HUES6 (cell line): ENCODE results near the gene AKR7A2.

Experiments
- H3K27ac ChIP-seq: 2 replicates; pipeline ENCODE4 v1.7.0; 2013; ENCODE audit warnings: low read depth, mild to moderate bottlenecking, low read length, inconsistent platforms
- H3K27me3 ChIP-seq: 2 replicates; pipeline ENCODE4 v1.6.1; 2013; ENCODE audit warnings: low read length; ENCODE audit not compliant: control insufficient read depth, insufficient read depth
- H3K36me3 ChIP-seq: 2 replicates; pipeline ENCODE4 v1.6.1; 2013; ENCODE audit warnings: low read length; ENCODE audit not compliant: control insufficient read depth, insufficient read depth
- H3K4me1 ChIP-seq: 2 replicates; pipeline ENCODE4 v1.6.1; 2013; ENCODE audit warnings: low read length; ENCODE audit not compliant: control insufficient read depth, insufficient read depth
- H3K4me3 ChIP-seq: 2 replicates; pipeline ENCODE4 v1.5.1; 2013; ENCODE audit warnings: low read depth, low read length
- H3K9ac ChIP-seq: one replicate; pipeline ENCODE4 v1.6.1; 2013; ENCODE audit warnings: mild to moderate bottlenecking, low read length
- H3K9me3 ChIP-seq: 2 replicates; pipeline ENCODE4 v1.6.1; 2013; ENCODE audit warnings: low read depth, low read length; ENCODE audit not compliant: control insufficient read depth, insufficient read depth

AKR7A2 gene

GRCh38 chr1:19342894-19343616 is 31.1 kb upstream of the AKR7A2 start:
- H3K4me1 ChIP-seq: peaks cover 27% of the 10 kb centered on the region
- no peak overlapping the region for H3K4me3 ChIP-seq
- peaks cover 59% of the 10 kb centered on the region for H3K36me3 ChIP-seq
- H3K9ac ChIP-seq: no peak overlapping the region
- H3K27me3 ChIP-seq: no peaks in the 10 kb centered on the region
- H3K9me3 ChIP-seq: no peaks in the 10 kb centered on the region
- H3K27ac ChIP-seq: no peak overlapping the region

GRCh38 chr1:19342062-19342750 is 30.3 kb upstream of the AKR7A2 start:
- H3K4me1 ChIP-seq: peaks cover 33% of the 10 kb centered on the region
- no peak overlapping the region for H3K9ac ChIP-seq
- H3K27me3 ChIP-seq: no peaks in the 10 kb centered on the region
- peaks cover 51% of the 10 kb centered on the region for H3K36me3 ChIP-seq
- no peaks in the 10 kb centered on the region for H3K9me3 ChIP-seq
- no peak overlapping the region for H3K4me3 ChIP-seq
- no peak overlapping the region for H3K27ac ChIP-seq

- H3K4me1 ChIP-seq: peaks cover 33% of the 10 kb centered on the region
- H3K27ac ChIP-seq: 0 out of 2 replicates have a peak overlapping the region, but pooled peaks have one; percentile 40
- no peaks in the 10 kb centered on the region for H3K9me3 ChIP-seq
- H3K4me3 ChIP-seq: no peak overlapping the region
- H3K36me3 ChIP-seq: peaks cover 49% of the 10 kb centered on the region
- H3K27me3 ChIP-seq: no peaks in the 10 kb centered on the region
- H3K9ac ChIP-seq: no peak overlapping the region
Measured at GRCh38 chr1:19341201-19342061, 29.5 kb upstream of the AKR7A2 start.

GRCh38 chr1:19340387-19340937 is 28.5 kb upstream of the AKR7A2 start:
- no peaks in the 10 kb centered on the region for H3K27me3 ChIP-seq
- H3K4me1 ChIP-seq: peaks cover 33% of the 10 kb centered on the region
- peaks cover 44% of the 10 kb centered on the region for H3K36me3 ChIP-seq
- H3K9me3 ChIP-seq: no peaks in the 10 kb centered on the region
- H3K4me3 ChIP-seq: no peak overlapping the region
- H3K9ac ChIP-seq: no peak overlapping the region
- H3K27ac ChIP-seq: no peak overlapping the region

GRCh38 chr1:19339214-19339861 is 27.4 kb upstream of the AKR7A2 start:
- Histone ChIP-seq H3K4me1 (peaks cover 33% of the 10 kb centered on the region), H3K9me3 (no peaks in the 10 kb centered on the region), H3K27ac (no peak overlapping the region), H3K27me3 (no peaks in the 10 kb centered on the region), H3K4me3 (no peak overlapping the region), H3K9ac (no peak overlapping the region), H3K36me3 (peaks cover 33% of the 10 kb centered on the region)

- peaks cover 33% of the 10 kb centered on the region for H3K4me1 ChIP-seq
- no peaks in the 10 kb centered on the region for H3K27me3 ChIP-seq
- H3K4me3 ChIP-seq: peak overlapping the region; percentile 0; the same call in 1 of the 2 replicates
- H3K9ac ChIP-seq: peak overlapping the region; percentile 34
- H3K9me3 ChIP-seq: no peaks in the 10 kb centered on the region
- H3K27ac ChIP-seq: peak overlapping the region; percentile 3
- H3K36me3 ChIP-seq: peaks cover 23% of the 10 kb centered on the region
Measured at GRCh38 chr1:19338323-19338762, 26.4 kb upstream of the AKR7A2 start.

- Histone ChIP-seq H3K27ac (no peak overlapping the region), H3K9me3 (no peaks in the 10 kb centered on the region), H3K4me3 (no peak overlapping the region), H3K36me3 (peaks cover 13% of the 10 kb centered on the region), H3K4me1 (peaks cover 33% of the 10 kb centered on the region), H3K9ac (no peak overlapping the region), H3K27me3 (no peaks in the 10 kb centered on the region)
Measured at GRCh38 chr1:19337289-19337688, 25.3 kb upstream of the AKR7A2 start.

- no peak overlapping the region for H3K4me3 ChIP-seq
- H3K9me3 ChIP-seq: no peaks in the 10 kb centered on the region
- H3K27ac ChIP-seq: no peak overlapping the region
- H3K36me3 ChIP-seq: peaks cover 6% of the 10 kb centered on the region
- H3K9ac ChIP-seq: no peak overlapping the region
- H3K4me1 ChIP-seq: peaks cover 28% of the 10 kb centered on the region
- H3K27me3 ChIP-seq: no peaks in the 10 kb centered on the region
Measured at GRCh38 chr1:19336543-19336942, 24.6 kb upstream of the AKR7A2 start.

- H3K36me3 ChIP-seq: peaks cover 4% of the 10 kb centered on the region; the same call in 1 of the 2 replicates
- peaks cover 12% of the 10 kb centered on the region for H3K4me1 ChIP-seq
- H3K9ac ChIP-seq: no peak overlapping the region
- no peaks in the 10 kb centered on the region for H3K27me3 ChIP-seq
- H3K4me3 ChIP-seq: no peak overlapping the region
- no peaks in the 10 kb centered on the region for H3K9me3 ChIP-seq
- no peak overlapping the region for H3K27ac ChIP-seq
Measured at GRCh38 chr1:19333587-19334354, 21.8 kb upstream of the AKR7A2 start.

- H3K27me3 ChIP-seq: no peaks in the 10 kb centered on the region
- no peaks in the 10 kb centered on the region for H3K9me3 ChIP-seq
Measured at GRCh38 chr1:19332832-19333231, 20.9 kb upstream of the AKR7A2 start.

More at GRCh38 chr1:19332832-19333231, 20.9 kb upstream of the AKR7A2 start:
- H3K9ac ChIP-seq: no peak overlapping the region
- H3K36me3 ChIP-seq: peaks cover 13% of the 10 kb centered on the region
- H3K4me1 ChIP-seq: peaks cover 3% of the 10 kb centered on the region; the same call in 1 of the 2 replicates
- no peak overlapping the region for H3K27ac ChIP-seq
- no peak overlapping the region for H3K4me3 ChIP-seq
